ENCODE results near the gene SLC6A2. TPM values are rescaled to one million over a fixed set of nuclear protein-coding genes. Genes with fewer than 3 reads are reported as not detected.
A peak's percentile ranks its signal among the peaks of the same experiment; 100 is the strongest.

The SLC6A2 gene
- polyA plus RNA-seq, 1 experiment: not detected

DNA sequence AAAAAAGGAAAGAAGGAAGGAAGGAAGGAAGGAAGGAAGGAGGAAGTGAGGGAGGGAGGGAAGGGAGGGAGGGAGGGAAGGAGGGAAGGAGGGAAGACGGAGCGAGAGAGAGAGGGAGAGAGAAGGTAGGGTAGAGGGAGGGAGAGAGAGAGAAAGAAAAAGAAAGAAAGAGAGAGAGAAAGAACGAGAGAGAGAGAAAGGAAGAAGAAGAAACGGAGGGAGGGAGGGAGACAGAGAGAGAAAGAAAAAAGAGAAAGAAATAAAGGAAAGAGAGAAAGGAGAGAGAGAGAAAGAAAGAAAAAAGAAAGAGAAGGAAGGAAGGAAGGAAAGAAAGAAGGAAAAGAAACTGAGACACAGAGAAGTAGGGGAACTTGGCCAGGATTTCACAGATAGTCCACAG, 8.4 kb upstream of the SLC6A2 start:
- ChIA-PET CTCF (interaction anchor here (0.6 to 1.7 kb wide), 6 partner anchors 11 to 232 kb away, joined by 3 to 6 read pairs (median 4); no protein-coding TSS in a partner anchor), POLR2A (no interaction called here)
- Histone ChIP-seq H3K36me3 (ENCODE audit: control insufficient read depth, insufficient read depth, low read length) (no peaks in the 10 kb centered on the region), H3K4me3 (ENCODE audit: low read depth, low read length) (no peak overlapping the region), H3K27me3 (ENCODE audit: control insufficient read depth, insufficient read depth, low read length) (no peaks in the 10 kb centered on the region; the same call in 1 of the 2 replicates)
- DNase-seq (ENCODE audit: low read depth): no peak
- TF ChIP-seq, protein P1, sequence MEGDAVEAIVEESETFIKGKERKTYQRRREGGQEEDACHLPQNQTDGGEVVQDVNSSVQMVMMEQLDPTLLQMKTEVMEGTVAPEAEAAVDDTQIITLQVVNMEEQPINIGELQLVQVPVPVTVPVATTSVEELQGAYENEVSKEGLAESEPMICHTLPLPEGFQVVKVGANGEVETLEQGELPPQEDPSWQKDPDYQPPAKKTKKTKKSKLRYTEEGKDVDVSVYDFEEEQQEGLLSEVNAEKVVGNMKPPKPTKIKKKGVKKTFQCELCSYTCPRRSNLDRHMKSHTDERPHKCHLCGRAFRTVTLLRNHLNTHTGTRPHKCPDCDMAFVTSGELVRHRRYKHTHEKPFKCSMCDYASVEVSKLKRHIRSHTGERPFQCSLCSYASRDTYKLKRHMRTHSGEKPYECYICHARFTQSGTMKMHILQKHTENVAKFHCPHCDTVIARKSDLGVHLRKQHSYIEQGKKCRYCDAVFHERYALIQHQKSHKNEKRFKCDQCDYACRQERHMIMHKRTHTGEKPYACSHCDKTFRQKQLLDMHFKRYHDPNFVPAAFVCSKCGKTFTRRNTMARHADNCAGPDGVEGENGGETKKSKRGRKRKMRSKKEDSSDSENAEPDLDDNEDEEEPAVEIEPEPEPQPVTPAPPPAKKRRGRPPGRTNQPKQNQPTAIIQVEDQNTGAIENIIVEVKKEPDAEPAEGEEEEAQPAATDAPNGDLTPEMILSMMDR (IDR thresholded peaks at IDR 0.05; ENCODE audit: insufficient read depth, low read depth, low read length): no peak

DNA sequence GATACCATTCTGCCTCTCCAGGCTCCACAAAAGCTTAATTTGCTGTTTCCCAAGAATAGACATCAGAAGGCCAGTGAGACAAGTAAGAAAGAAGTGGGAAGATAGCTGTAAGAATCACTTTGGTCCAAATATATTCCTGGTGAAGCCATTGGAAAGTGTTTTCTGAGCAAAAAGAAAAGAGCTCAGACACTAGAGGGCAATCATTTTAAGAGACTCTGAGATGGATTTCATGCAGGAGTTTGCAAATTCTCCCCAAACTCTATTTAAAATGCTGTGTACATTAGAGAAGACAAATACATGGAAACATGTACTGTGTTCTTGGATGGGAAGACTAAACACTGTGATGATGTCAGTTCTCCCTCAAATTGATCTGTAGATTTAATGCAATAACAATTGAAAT, 8.0 kb upstream of the SLC6A2 start:
- no peak for DNase-seq (ENCODE audit: low read depth)
- Histone ChIP-seq H3K4me3 (ENCODE audit: low read depth, low read length) (no peak overlapping the region), H3K36me3 (ENCODE audit: control insufficient read depth, insufficient read depth, low read length) (no peaks in the 10 kb centered on the region), H3K27me3 (ENCODE audit: control insufficient read depth, insufficient read depth, low read length) (no peaks in the 10 kb centered on the region; the same call in 1 of the 2 replicates)
- TF ChIP-seq, protein P1 (IDR thresholded peaks at IDR 0.05; ENCODE audit: insufficient read depth, low read depth, low read length): peak; percentile 14; the same call in 1 of the 2 replicates
- ChIA-PET POLR2A (no interaction called here), CTCF (interaction anchor here (0.7 to 1.7 kb wide), 5 partner anchors 10 to 183 kb away, joined by 3 to 6 read pairs (median 4); no protein-coding TSS in a partner anchor)

DNA sequence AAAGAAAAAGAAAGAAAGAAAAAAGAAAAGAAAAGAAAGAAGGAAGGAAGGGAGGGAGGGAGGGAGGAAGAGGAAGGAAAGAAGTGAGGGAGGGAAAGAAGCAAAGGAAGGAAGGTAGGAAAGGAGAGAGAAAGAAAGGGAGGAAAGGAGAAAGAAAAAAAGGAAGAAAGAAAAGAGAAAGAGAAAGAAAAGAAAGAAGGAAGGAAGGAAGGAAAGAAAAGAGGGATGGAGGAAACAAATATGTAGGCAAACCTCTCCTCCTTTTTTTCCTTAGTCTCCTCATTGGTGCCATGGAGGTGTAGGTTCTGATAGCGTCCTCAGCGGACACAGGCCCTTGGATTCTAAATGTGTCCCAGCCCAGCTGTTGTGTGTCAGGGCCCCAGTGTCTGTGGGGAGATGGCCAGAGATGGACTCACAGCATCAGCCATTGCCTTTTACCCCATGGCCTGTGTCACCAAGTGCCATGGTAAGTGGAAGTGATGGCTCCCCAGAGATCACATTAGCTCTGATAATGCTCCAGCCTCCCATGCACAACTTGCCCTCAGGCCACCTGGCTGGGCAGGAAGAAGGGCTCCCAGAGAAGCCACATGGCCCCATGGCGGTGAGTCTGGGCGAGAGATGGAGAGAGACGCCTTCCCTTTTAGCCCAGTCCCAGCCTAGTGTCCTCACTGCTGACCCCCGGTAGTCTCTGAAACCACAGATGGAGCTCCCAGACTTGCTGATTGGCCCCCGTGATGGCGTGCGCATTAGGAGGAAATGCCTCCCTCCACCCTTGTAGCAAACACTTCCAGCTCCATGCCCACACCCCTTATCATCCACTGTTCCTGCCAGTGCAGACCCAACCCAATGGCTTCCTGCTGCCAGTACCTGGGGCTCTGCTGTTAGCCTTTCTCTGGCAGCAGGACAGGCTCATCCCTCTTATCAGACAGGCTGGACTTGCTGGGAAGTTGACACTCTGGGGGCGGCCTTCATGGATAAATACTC, 3.7 kb upstream of the SLC6A2 start:
- no peak for DNase-seq (ENCODE audit: low read depth)
- peaks cover 23% of the 10 kb centered on the region for H3K27me3 ChIP-seq (ENCODE audit: control insufficient read depth, insufficient read depth, low read length)
- ChIA-PET POLR2A (no interaction called here), CTCF (interaction anchor here (1.0 kb wide), 1 partner anchor 10 kb away, joined by 4 read pairs; no protein-coding TSS in a partner anchor)
- no peak overlapping the region for H3K4me3 ChIP-seq (ENCODE audit: low read depth, low read length)
- TF ChIP-seq, protein P1 (IDR thresholded peaks at IDR 0.05; ENCODE audit: insufficient read depth, low read depth, low read length): no peak
- no peaks in the 10 kb centered on the region for H3K36me3 ChIP-seq (ENCODE audit: control insufficient read depth, insufficient read depth, low read length)

DNA sequence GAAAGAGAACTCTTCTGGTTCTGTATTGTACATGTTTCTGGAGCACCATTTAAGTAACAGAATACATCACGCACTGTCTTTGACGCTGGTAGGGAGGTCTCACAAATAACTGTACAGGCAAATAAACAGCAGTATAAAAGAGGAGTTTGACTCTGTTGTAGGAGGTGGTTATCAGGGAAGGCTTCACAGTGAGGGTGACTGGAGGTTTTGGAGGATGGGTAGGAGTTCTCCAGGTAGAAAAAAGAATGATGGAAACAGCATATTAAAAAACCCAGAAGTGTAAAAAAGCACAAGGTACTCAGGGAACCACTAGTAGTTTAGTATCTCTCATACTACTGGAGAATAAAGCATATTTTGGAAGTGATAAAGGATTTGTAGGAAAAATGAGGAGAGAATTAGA, 2.7 kb upstream of the SLC6A2 start:
- CTCF ChIA-PET: no interaction called here
- TF ChIP-seq, protein P1 (IDR thresholded peaks at IDR 0.05; ENCODE audit: insufficient read depth, low read depth, low read length): no peak
- DNase-seq (ENCODE audit: low read depth): no peak
- H3K27me3 ChIP-seq (ENCODE audit: control insufficient read depth, insufficient read depth, low read length): peaks cover 27% of the 10 kb centered on the region
- H3K4me3 ChIP-seq (ENCODE audit: low read depth, low read length): no peak overlapping the region
- no peaks in the 10 kb centered on the region for H3K36me3 ChIP-seq (ENCODE audit: control insufficient read depth, insufficient read depth, low read length)
- POLR2A ChIA-PET: no interaction called here

DNA sequence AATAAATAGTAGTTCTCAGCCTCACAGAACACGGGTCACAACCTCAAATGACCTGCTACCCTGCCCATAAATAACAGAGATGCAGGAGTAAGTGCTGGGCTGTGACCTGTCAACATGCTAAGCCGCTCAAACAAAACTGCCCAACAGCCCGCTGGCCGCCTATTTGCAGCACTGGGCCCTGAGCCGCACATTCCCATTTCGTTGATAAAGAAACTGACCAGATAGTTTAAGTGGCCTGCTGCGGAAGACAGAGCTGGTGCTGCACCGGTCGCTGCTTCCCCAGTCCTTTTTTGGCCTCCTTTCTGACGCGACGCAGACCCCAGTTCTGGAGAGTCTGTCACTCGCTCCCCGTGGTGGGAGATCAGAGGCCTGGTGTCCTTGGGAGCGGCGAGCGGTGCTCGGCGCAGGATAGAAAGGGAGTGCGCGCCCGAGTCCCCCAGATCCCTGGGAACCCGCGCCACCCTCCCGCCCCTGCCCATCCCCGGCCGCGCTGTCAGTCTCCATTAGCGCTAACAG, 349 bp upstream of the SLC6A2 start:
- POLR2A ChIA-PET: no interaction called here
- H3K27me3 ChIP-seq (ENCODE audit: control insufficient read depth, insufficient read depth, low read length): peaks cover 27% of the 10 kb centered on the region

More for the DNA sequence above, 349 bp upstream of the SLC6A2 start:
- Histone ChIP-seq H3K4me3 (ENCODE audit: low read depth, low read length) (no peak overlapping the region), H3K36me3 (ENCODE audit: control insufficient read depth, insufficient read depth, low read length) (no peaks in the 10 kb centered on the region)
- no peak for DNase-seq (ENCODE audit: low read depth)
- CTCF ChIA-PET: no interaction called here
- TF ChIP-seq, protein P1 (IDR thresholded peaks at IDR 0.05; ENCODE audit: insufficient read depth, low read depth, low read length): no peak

Measured in BJ (cell line).